NCI-H524 (cell line): ENCODE data around the gene MYRIP.
A peak's percentile ranks its signal among the peaks of the same experiment; 100 is the strongest.
"Not testable (repeated sequence)": the region's sequence is repeated elsewhere in the genome, so short reads cannot be mapped to it uniquely, and the experiment has no call there.

Experiments
- DNase-seq, 2 experiments: peaks; one replicate each; lab custom pipeline; 2025; lab: John Stamatoyannopoulos, UW

MYRIP gene

DNA sequence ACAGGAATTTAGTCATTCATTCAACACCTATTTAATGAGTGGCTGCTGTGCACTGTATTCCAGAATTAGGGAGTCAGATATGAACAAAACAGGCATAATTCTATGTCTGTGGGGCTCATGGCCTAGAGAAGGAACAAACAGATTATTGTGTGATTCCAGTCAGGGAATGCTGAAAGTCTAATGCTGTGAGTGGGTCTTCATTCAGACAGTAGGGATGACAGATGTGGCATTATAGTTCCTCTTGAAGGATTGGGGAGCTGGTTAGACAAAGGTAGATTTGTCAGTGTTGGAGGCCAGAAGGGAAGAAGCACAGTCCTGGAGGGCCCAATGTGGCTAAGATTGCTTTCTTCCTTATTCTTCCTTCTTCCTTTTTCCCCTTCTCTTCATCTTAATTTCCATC is 273.7 kb downstream of the MYRIP start:
- no peak for DNase-seq

DNA sequence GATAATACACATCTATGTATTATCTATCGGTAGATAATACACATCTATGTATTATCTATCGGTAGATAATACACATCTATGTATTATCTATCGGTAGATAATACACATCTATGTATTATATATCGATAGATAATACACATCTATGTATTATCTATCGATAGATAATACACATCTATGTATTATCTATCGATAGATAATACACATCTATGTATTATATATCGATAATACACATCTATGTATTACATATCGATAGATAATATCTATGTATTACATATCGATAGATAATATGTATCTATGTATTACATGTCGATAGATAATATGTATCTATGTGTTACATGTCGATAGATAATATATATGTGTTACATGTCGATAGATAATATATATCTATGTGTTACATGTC is 275.0 kb downstream of the MYRIP start:
- not testable (repeated sequence) for DNase-seq

DNA sequence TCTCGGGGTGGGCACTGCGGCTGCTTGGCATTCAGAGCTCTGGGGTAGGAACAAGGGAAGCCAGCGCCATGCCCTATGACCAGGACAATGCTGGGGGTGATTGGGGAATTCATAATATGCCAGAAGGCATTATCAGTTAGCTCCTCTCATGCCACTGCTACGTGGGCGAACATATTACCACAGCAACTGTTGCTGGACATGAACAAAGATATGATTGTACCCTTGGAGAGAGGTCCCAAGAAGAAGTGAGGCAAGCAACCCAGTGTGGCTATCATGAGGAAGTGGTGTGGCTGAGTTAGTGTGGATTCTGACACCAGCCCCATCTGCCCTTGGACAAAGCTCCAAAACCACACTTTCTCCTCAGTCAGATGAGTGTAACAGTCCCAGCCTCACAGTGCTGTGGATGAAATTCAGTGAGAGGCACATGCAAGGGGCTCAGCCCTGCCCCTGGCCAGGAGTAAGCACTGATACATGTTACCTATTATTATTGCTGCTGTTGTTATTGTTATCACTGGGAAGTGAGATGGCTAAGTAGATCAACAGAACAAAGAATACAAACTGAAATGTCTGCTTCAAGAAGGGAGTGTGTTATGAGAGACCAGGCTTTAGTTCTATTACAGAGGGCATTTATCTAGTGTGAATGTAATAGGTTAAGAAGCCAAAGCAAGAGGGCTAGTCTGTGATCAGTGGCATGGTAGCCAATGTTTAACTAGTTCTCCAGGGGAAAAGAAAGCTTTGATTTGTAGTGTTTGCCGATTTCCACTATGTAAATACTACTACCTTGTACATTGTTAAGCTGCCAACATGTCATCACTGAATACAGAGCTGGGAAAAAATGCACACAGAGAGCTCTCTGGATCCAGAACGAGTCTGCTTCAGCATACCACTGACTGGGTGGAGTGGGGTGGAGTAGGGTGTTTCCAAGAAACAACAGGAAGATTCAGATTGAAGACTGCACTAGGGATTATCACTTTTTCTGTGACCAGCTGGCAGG is 277.8 kb downstream of the MYRIP start:
- DNase-seq: no peak

DNA sequence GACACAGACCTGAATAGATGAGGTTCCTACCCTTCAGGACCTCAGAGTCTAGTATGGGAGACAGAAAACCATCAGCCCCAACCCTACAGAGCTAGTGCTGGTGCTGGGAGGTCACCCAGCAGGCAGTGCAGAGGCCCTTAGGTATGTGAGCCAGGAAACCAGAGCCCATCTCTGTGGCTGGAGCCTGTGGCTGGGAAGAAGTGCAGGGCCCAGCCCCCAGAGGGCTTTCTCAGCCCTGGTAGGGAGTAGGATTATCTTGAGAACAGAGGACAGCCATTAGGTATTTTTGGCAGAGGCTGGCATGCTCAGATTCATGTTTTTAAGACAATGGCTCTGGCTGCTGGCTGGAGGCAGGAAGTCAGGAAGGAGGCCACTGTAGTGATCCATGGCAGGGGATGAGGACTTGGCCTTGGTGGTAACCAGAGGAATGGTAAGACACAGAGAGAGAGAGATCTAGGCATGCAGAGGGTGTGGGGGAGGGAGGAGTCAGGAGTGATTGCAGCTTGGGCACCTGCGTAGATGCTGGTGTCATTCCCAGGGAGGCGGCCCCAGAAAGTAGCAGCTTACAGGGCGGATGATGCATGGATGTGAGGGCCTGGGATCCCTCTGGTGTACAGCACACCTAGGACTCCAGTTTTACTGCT is 279.2 kb downstream of the MYRIP start:
- no peak for DNase-seq

DNA sequence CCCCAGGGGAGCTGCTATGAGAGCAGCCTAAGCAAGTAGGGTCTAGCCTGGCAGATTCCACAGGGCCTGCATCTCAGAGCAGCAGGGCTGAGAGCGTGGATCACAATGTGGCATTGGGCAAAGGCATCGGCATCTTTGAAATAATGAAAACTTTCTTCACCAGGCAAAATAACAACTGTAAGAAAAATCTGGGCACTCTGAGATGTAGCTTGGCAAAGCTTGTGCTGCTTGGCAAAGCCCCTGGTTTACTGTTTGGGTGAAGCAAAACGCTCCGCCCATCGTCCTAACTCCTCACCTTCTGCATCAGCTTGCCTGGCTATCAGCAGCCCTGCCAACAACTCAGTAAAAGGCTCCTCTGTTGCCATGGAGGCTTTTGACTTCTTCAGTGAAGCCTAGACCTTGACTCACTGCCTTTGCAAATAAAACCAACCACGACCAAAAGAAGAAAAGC is 287.3 kb downstream of the MYRIP start:
- no peak for DNase-seq

DNA sequence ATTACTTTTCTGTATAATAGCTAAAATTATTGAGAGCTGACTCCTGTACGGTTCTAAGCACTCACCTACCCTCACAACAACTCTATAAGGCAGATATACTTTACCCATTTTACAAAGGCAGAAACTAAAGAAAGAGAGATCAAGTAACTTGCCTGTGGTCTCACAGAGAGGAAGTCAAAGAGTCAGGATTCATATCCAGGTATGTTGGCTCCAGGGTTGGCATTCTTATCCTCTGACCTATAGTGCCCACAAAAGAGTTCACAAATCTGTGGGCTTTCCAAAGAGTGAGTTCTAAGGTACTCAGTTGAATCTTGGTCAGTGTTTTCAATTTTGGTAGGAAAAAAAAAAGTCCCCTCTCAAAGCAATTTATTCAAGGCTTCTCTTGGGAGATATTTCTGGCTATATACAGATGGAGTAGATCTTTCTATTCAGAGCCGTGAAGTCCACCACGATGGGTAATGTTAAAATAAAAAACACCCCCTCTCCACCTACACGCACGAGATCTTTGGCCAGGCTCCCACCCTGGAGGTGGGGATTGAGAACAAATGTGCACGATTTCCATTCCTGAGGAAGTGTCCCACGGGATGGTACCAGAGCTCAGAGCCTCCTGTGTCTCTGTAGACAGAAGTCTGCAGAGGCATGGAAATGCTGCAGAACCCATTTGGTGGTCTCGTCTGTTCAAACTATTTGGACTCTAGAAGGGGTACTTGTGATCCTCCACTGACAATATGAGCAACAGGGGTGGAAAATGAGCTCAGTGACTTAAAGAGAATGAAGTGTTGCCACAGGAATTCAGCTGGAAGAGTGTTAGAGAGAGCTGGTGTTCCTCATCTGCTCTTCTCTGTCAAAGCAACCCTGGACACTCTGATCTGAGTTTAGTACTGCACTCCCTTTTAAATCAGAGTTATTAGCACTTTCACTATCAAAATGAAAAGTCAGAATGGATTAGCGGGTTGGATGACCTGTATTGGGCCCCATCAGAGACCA is 288.0 kb downstream of the MYRIP start:
- DNase-seq: no peak

DNA sequence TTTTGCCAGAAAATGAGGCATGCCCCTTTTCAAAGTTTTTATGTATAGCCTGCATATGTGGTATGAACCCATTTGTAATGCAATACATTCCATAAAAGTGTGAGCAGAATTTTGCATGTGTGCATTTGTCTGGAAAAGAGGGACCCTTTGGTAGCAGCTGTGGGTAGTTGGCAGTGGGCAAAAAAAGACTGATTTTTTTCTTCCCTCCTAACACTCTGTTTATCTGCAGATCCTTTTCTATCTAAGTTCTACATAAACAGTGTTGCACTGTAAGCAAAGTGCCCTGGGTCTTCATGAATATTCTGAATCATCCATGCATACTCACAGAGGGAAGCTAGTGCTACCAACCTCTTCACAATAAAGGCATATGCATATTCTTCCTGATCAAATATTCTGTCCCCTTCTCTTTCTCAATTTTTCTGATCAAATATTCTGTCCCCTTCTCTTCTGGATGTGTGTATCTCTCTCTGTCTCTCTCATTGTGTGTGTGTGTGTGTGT is 288.9 kb downstream of the MYRIP start:
- no peak for DNase-seq

DNA sequence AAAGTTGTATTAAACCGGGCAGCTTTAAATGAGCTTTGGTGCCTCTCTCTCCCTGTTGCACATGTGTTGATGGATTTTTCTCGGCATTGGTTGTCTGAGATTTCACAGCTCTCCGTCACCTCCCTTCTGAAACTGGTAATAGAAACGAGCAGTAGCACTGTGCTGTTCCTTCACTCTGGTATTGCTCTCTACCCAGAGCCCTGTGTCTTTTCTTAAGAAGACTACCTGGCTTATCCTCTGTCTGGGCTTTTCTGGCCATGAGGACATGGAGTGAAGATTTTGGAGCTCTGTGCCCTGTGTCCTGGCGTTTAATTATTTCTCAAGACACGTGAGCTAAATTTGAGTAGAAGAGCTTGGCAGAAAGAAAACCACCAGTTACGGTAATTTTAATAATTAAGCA is 290.5 kb downstream of the MYRIP start:
- no peak for DNase-seq

DNA sequence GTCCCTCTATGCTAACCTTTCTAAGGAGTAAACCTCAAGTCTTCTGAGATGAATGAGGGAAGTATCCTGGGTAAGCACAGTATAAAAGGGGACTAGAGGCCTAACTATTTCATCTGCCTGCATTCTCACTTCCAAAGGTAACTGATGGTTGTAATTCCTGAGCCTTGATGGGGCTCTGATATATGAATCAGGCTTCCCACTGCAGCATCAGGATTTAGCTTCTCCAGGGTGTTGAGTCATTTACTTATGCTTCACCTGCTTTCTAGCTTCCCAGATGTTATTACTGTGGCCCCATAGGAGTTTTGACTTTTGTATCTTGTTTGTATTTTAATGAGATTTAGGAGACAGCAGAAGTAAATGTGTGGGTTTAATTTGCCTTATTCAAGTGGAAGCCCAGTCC is 292.8 kb downstream of the MYRIP start:
- no peak for DNase-seq

DNA sequence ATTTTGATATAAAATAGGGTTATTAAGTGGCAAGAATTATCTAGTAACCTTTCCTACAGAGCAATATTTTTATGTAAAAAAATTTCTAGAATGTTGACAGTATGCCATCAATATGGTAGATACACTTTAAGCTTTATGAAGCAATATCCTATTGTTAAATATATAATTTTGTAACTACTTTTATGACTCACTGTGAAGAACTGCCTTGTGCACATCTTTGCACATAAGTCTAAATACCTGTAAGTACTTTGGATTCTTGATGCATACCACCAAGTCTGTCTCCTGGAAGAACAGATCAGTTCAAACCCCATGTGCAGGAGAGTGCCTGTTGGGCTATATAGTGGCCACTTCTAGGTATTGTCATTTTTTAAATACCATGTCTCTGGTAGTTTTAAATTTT is 294.4 kb downstream of the MYRIP start:
- no peak for DNase-seq

DNA sequence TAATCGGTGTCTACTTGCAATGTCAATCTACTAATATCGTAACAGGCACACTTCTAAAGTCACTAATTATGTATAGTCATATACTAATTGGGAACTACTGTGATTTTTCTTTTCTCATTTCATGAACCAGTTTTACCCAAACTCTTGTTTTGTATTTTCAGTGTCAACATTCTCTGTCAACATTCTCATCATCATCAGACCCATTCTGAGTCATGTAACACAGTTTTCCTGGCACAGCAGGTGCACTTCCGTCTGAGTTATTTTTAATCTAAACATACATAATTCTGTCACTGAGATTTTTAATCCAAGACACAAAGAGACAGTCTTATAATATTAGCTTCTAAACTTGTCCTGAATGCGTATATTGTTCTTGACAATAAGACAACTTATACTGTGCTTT is 295.0 kb downstream of the MYRIP start:
- DNase-seq: no peak

DNA sequence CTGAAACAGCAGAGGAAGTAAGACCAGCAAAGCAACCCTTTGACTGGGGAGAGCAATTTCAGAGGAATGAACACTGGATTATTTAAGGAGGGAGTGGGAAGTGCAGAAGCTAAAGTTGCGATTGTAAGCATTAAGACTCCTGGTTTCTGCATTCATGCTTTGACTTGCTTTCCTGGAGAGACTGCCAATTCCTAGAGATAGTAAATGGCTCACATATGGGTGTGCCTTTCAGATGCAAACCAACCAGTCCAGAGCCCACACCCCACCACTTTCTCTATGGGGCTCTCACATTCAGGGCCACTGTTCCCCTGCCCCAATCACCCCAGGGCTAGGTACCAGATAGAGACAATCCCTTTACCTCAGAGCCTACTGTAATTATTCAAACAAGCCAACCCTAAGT is 299.2 kb downstream of the MYRIP start:
- DNase-seq: no peak

DNA sequence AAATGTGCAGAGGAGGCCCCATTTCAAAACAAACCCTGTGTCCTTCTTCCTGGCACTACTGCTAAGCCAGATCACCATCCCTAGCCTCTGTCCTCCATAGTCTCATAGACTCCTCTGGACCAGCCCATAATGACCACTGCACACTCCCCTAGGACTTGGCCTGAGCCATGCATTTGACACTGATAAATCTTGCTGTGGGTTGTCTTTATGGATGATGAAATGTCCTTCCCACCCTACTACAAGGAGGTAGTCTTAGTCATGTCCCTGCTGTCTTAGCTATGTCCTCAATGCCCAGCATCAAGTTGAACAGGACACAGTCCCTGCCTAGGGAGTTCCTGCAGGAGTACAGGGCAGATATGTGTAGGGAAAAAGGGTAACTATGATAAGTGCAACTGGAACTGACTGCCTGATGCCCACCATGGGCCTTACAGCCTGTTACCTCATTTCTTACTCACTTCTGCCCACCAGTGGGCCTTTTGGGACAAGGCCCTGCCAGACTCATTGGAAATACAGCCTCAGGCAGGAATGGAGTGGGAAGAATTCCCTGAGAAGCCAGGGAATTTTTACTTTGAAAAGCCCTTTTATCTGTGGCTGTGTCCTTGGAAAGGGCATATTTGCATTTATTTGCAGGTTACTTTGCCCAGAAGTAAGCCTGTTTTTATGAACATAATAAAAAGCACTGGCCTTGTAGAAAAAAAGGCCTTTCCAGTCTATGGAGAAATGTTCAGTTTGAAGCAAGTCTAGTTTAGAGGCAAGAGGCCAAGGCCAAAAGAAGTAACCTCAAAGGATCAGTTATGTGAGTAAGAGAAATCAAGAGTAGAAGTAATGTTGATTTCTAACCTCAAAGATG is 300.5 kb downstream of the MYRIP start:
- DNase-seq: peak in 1 of 2 experiments; percentile 47

DNA sequence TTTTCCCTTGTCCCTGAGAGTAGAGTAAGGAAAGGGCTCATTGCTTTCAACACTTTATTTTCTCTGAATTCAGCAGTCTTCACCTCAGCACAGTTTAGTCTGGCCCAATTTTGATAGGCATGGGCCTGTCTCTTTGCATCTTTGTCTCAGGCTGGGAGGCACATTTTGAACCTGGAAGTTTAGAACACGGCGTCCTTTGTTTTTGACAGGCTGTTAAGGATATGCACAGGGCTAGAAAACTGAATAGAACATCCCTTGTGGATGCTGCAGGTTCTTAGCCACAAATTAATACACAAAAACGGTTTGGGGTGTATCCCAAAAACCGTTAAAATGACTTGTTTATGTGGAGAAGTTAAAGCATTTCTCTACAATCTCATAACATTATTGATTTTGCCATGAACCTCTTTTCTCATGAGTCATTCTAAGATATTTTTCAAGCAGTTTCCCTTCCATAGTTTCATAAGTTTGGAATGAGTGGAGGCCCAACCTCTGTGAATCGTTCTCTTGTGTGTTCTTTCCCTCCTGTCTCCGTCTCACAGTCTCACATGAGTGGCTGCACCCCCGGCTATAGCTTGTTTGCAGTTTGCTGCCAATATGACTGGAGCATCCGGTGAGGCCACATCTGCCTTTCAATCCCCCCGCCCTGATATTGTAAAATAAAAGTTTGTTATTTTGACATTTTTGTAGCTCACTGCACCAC is 307.2 kb downstream of the MYRIP start:
- no peak for DNase-seq

DNA sequence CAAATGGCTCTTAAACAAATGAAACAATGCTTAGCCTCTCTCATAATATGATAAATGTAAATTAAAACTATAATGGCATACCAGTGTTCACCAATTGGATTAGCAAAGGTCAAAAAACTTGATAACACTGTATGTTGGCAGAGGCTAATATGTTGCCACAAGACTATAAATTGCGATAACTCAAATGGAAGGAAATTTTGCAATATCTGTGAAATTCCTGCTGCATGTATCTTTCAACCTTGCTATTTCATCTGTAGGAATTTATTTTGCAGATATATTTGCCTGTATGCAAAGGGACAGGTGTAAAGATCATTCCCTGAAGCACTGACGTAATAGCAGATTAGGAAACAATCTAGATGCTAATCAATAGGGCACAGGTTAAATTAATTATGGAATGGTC is 308.7 kb downstream of the MYRIP start:
- DNase-seq: no peak

DNA sequence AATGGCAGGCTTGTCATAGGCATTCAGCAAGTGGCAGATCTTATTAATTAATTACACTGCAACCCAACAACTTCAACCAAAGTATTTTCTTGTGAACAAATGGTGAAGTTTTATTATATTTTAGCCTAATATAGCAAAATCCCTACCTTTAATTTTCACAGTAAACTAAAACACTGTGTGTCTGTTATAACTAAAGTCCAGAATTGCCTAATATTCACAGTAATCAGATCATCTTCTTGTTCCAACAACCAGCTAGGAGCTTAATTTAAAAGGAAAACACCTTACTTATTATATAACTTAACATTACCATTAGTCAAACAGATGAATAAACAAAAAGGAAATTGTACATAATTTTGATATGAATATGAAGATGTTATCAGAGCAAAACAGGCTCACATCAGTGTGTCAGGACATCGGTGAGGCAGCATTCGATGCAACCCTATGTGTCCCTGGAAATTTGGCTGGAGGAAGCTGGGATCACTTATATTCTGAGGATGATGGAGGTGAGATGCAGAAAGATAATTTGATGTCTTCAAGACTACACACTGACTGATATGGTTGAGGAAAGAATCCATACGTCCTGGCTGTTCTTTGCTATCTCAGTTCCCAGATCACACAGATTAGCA is 310.8 kb downstream of the MYRIP start:
- no peak for DNase-seq

DNA sequence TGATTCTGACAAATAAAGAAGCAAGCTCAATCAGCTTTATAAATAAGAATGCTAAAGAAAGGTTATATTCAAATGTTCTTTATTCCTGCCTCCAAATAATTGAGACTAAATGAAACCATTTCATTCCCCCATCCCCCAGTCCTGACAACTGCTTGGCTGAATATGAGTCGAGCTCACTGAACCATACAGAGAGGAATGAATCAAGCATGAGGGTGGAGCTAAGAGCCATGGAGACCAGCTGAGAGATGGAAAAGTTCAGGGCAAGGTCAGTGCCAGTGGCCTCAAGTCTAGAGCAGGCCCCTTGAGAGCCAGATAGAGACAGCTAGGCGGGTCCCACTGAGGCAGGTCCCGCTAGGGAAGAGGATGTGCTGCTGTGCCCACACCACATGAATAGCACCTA is 311.4 kb downstream of the MYRIP start:
- DNase-seq: no peak

DNA sequence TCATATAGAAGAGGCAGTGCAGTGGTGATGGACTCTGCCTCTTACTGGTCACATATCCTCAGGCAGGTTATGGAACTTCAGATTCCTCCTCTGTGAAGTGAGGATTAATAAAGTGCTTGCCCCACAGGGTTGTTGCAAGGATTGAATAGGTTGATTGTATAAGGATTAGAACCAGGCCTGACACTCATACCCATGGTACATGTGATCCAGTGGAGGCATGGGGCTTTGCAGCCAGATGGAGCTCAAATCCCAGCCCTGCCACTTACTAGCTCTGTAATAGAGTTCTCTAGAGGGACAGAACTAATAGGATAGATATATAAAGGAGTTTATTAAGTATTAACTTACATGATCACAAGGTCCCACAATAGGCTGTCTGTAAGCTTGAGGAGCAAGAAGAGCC is 315.5 kb downstream of the MYRIP start:
- DNase-seq: peak in 1 of 2 experiments; percentile 29

DNA sequence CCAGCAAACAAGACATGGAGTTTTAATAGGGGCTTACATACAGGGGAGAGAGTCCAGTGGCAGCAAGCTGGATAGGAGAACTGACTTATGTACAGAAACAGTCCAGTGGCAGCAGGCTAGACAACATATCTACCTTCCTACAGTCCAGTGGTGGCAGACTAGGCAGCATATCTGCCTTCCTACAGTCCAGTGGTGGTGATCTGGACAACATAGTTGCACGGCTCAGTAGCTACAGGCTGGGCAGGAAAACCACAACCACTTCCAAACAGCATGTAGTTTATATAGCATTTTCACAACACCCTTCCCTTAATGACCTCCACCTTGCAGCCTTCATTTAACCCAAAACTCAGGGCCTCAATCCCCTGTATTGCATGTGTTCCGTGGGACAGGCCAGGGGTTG is 318.8 kb downstream of the MYRIP start:
- no peak for DNase-seq

DNA sequence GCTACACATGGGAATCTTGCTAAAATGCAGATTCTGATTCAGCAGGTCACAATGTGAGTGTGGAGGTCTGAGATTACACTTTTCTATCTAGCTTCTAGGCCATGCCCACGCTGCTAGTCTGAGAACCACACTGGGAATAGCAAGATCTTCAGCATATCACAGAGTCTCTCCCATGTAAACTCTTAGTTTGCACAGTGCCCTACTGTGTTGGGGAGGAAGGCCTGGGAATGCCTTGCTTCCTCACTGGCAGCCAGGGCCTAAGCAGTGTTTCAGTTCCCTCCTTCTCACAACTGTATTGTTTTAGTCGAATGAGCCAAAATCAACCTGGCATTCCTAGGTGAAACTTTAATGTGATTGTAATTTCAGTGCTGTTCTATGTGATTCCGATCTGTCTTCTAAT is 320.1 kb downstream of the MYRIP start:
- no peak for DNase-seq
